ENCODE data around the gene MAOA.

DNA sequence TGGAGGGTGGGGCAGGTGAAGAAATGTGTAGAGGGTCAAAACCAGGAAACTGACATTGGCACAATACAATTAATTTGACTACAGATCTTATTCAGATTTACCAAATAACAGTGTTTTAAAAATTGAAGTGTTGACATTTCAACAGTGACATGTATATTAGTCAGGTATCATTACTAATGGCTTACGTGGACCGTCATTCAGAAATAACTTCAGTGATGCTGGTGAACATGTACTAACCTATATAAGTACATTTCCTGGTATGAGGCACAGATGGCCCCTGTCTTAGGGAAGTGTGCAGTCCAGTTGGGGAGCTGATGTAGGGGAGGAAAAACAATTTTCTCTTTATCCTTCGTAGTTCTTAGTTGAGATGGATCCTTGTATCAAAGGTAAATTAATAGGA is 22.3 kb upstream of the MAOA start:
- TF ChIP-seq, protein P1, sequence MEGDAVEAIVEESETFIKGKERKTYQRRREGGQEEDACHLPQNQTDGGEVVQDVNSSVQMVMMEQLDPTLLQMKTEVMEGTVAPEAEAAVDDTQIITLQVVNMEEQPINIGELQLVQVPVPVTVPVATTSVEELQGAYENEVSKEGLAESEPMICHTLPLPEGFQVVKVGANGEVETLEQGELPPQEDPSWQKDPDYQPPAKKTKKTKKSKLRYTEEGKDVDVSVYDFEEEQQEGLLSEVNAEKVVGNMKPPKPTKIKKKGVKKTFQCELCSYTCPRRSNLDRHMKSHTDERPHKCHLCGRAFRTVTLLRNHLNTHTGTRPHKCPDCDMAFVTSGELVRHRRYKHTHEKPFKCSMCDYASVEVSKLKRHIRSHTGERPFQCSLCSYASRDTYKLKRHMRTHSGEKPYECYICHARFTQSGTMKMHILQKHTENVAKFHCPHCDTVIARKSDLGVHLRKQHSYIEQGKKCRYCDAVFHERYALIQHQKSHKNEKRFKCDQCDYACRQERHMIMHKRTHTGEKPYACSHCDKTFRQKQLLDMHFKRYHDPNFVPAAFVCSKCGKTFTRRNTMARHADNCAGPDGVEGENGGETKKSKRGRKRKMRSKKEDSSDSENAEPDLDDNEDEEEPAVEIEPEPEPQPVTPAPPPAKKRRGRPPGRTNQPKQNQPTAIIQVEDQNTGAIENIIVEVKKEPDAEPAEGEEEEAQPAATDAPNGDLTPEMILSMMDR (IDR thresholded peaks at IDR 0.05 in 8 of 11, conservative IDR thresholded peaks at IDR 0.05 in 3 of 11) = no peak
- TF ChIP-seq POLR2A (IDR thresholded peaks at IDR 0.05) (no peak), POLR2AphosphoS5 (IDR thresholded peaks at IDR 0.05) (no peak)
